Colonic mucosa (tissue), 4 donors: ENCODE data around the gene PARD3B. TPM values are rescaled to one million over a fixed set of nuclear protein-coding genes. Genes with fewer than 3 reads are reported as not detected.

ENCODE experiments used
- DNase-seq: peaks from one replicate; pipeline ENCODE4 v3.0.0-alpha.2; 2020
- H3K27ac ChIP-seq: fragments of 200-600 bp; one replicate; pipeline ENCODE4 v1.8.0; 2021
- H3K27me3 ChIP-seq: fragments of 200-600 bp; one replicate; pipeline ENCODE4 v1.8.0; 2021
- H3K36me3 ChIP-seq: fragments of 200-600 bp; one replicate; pipeline ENCODE4 v1.8.0; 2021
- H3K4me1 ChIP-seq: fragments of 200-600 bp; one replicate; pipeline ENCODE4 v1.8.0; 2021; ENCODE audit warnings: mild to moderate bottlenecking
- H3K4me3 ChIP-seq: fragments of 200-600 bp; one replicate; pipeline ENCODE4 v1.8.0; 2021
- H3K9ac ChIP-seq, 2 donors: one replicate each; pipeline ENCODE4 v1.7.0; 2013; ENCODE audit warnings: control low read depth in 2 of 2, low read depth in 2 of 2, low read length in 2 of 2
- H3K9me3 ChIP-seq: fragments of 200-600 bp; one replicate; pipeline ENCODE4 v1.8.0; 2021
- intact Hi-C: fragments of 100-400 bp; cut with DNase I; formaldehyde crosslinking; loops from one replicate; pipeline ENCODE4 v1.14.1; 2022
- total RNA-seq, 2 donors: library from RNA; stranded (reverse); fragmentation: NEBNext Ultra II Directional in 1 of 2; extraction: Animal tissue kit (Norgen Biotek cat#: 25700) in 1 of 2; gene quantifications; one replicate each; pipeline ENCODE4 v1.2.1, GENCODE V29; 2021
- TF ChIP-seq, protein P1 (sequence below): fragments of 200-600 bp; IDR thresholded peaks from one replicate; pipeline ENCODE4 v1.8.0; 2022; ENCODE audit warnings: antibody characterized with exemption, mild to moderate bottlenecking
- donor health status: healthy.
- donor health status: DM: no; HTN: no; CAD: no.
- donor health status: DM: no; HTN: no; CAD: no.

PARD3B gene
- total RNA-seq, 2 donors from 2014 or later: 20.0 to 24.2 TPM

DNA sequence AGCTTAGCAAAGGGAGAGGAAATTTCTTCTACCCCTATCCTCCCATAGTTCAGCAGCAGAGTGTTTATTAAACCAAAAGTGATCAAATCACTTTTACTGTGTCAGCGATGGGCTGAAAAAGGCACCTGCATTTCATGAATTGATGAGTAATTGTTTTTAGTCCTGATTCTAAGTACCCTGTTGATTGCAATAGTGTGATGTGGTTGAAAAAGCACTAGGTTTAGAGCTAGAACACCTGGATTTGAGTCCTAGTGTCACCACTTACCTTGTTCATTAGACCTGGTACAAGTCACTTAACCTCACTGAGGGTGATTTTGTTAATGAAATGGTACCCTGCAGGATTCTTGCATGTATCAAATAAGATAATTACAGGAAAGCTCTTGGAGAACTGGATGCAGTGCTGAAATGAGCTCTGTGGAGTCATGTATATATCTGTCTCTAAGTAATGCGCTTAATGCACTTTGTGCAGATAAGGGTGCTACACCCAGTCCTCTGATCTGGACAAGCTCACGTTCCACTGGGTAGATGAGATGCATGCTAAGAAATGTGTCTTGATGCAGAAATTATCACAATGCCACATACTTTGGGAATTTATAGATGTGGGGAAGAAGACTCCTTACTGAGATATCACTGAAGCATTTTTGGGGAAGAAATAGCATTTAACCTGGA is 289.6 kb downstream of the PARD3B start:
- Histone ChIP-seq H3K9me3 (no peaks in the 10 kb centered on the region), H3K27me3 (no peaks in the 10 kb centered on the region), H3K36me3 (no peaks in the 10 kb centered on the region), H3K4me1 (no peaks in the 10 kb centered on the region), H3K4me3 (no peak overlapping the region), H3K9ac (no peak overlapping the region), H3K27ac (no peak overlapping the region)
- intact Hi-C loops: no loop called here
- TF ChIP-seq, protein P1, sequence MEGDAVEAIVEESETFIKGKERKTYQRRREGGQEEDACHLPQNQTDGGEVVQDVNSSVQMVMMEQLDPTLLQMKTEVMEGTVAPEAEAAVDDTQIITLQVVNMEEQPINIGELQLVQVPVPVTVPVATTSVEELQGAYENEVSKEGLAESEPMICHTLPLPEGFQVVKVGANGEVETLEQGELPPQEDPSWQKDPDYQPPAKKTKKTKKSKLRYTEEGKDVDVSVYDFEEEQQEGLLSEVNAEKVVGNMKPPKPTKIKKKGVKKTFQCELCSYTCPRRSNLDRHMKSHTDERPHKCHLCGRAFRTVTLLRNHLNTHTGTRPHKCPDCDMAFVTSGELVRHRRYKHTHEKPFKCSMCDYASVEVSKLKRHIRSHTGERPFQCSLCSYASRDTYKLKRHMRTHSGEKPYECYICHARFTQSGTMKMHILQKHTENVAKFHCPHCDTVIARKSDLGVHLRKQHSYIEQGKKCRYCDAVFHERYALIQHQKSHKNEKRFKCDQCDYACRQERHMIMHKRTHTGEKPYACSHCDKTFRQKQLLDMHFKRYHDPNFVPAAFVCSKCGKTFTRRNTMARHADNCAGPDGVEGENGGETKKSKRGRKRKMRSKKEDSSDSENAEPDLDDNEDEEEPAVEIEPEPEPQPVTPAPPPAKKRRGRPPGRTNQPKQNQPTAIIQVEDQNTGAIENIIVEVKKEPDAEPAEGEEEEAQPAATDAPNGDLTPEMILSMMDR: no peak
- no peak for DNase-seq

DNA sequence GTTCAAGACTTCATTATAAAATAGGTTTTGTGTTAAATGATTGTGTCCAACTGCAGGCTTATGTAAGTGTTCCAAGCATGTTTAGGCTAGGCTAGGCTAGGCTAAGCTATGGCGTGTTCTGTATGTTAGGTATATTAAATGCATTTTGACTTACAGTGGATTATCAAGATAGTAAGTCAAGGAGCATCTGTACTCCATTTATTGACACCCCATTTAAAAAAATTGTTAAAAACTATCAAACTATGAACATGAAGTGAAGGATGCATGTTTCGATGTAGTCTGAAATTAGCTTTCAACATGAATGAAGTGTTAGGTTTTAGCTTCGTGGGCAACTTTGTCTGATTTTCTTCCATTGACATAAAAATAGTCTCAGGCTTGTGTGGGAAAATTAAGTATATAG is 290.5 kb downstream of the PARD3B start:
- Histone ChIP-seq H3K4me1 (no peaks in the 10 kb centered on the region), H3K9me3 (no peaks in the 10 kb centered on the region), H3K27me3 (no peaks in the 10 kb centered on the region), H3K27ac (no peak overlapping the region), H3K36me3 (no peaks in the 10 kb centered on the region), H3K4me3 (no peak overlapping the region), H3K9ac (no peak overlapping the region)
- TF ChIP-seq, protein P1: no peak
- no peak for DNase-seq
- intact Hi-C loops: no loop called here

DNA sequence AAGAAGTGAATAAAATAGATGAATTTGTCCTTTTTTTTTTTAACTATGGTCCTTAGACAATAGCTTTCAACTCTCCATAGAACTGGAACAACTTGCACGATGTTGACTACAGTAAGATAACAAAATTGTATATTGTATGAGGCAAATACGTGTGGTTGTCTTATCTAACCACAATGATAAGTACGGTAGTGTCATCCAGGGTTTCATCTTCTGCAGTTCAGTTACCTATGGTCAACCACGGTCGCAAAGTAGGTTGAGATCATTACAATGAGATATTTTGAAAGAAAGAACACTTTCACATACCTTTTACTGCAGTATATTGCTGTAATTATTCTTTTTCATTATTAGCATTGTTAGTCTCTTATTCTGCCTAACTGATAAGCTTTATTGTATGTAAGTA is 295.2 kb downstream of the PARD3B start:
- intact Hi-C loops: no loop called here
- Histone ChIP-seq H3K27me3 (no peaks in the 10 kb centered on the region), H3K36me3 (no peaks in the 10 kb centered on the region), H3K4me1 (no peaks in the 10 kb centered on the region), H3K4me3 (no peak overlapping the region), H3K27ac (no peak overlapping the region), H3K9ac (no peak overlapping the region), H3K9me3 (no peaks in the 10 kb centered on the region)
- TF ChIP-seq, protein P1: no peak
- DNase-seq: no peak

DNA sequence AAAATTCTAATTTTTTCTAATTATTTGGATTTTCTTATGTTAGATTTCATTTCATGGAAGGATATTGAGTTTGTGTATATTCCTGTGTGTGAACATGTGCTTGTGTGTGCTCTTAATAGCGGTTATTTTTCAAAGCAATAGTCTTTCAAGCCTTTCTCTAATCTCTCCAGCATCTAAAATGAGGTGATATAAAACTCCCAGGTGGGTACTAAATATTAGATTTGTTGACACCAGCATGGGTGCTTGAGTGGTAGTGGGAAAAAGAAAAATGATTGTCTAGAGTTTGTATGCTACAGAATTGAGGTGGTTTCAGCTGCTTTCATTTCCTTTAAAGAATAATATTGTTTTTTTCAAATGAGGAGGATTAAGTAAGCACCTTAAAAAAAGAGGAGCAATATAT is 296.8 kb downstream of the PARD3B start:
- TF ChIP-seq, protein P1: no peak
- H3K9me3 ChIP-seq: no peaks in the 10 kb centered on the region
- DNase-seq: no peak
- H3K9ac ChIP-seq: no peak overlapping the region
- H3K27ac ChIP-seq: no peak overlapping the region
- H3K27me3 ChIP-seq: no peaks in the 10 kb centered on the region
- H3K4me1 ChIP-seq: no peaks in the 10 kb centered on the region
- intact Hi-C loops: no loop called here
- H3K36me3 ChIP-seq: no peaks in the 10 kb centered on the region
- H3K4me3 ChIP-seq: no peak overlapping the region

DNA sequence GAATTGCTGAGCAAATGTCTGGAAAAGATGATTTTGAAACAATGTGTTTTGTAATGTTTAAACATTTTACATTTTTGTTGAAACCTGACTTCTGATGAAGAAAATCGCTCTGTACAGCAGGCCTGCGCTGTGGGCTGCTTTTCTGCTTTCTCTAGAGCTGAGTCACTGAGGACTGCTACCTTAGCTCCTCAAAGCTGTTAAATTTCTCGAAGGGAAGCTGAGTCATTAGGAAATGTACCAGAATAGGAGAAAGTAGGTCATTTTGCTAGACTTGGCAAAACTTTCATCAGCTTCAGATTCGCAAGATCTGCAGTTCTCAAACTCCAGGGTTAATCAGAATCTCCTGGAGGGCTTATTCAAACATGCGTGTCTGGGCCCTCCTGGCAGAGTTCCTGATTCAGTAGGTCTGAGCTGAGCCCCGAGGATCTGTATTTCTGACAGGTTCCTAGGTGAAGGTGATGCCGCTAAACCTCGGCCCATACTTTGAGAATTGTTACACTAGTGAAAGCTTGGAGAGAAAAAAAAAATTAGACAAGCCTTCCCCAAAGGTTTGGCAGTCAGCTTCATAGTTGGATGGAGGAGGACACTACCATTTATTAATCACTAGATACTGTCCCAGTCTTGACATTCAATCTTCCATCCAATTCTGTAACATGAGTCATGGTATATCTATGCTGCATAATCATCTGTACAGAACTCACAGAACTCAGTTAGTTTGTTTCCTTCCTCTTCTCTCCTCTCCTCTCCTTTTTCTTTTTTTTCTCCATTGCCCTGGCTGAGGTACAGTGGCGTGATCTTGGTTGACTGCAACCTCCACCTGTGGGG is 297.6 kb downstream of the PARD3B start:
- no peak overlapping the region for H3K27ac ChIP-seq
- DNase-seq: no peak
- no peaks in the 10 kb centered on the region for H3K27me3 ChIP-seq
- intact Hi-C loops: no loop called here
- no peaks in the 10 kb centered on the region for H3K4me1 ChIP-seq
- H3K4me3 ChIP-seq: no peak overlapping the region
- TF ChIP-seq, protein P1: no peak
- no peak overlapping the region for H3K9ac ChIP-seq
- H3K36me3 ChIP-seq: no peaks in the 10 kb centered on the region
- no peaks in the 10 kb centered on the region for H3K9me3 ChIP-seq
